Muscle of leg (tissue), 11 donors: ENCODE results near the gene NAALADL1. TPM values are rescaled to one million over a fixed set of nuclear protein-coding genes. Genes with fewer than 3 reads are reported as not detected.

Experiments
- DNase-seq: peaks from one replicate; pipeline ENCODE4 v3.0.0; 2013
- H3K27ac ChIP-seq: one replicate; pipeline ENCODE4 v1.5.1; 2013; ENCODE audit warnings: mild to moderate bottlenecking, low read length, control low read depth
- H3K27me3 ChIP-seq: one replicate; pipeline ENCODE4 v1.6.1; 2013; ENCODE audit warnings: low read length; ENCODE audit not compliant: control insufficient read depth, insufficient read depth
- H3K36me3 ChIP-seq: one replicate; pipeline ENCODE4 v1.6.1; 2013; ENCODE audit warnings: low read length; ENCODE audit not compliant: control insufficient read depth, insufficient read depth
- H3K4me1 ChIP-seq: one replicate; pipeline ENCODE4 v1.6.1; 2013; ENCODE audit warnings: low read length; ENCODE audit not compliant: control insufficient read depth, insufficient read depth
- H3K4me3 ChIP-seq: one replicate; pipeline ENCODE4 v1.5.1; 2013; ENCODE audit warnings: low read length, control low read depth
- H3K9me3 ChIP-seq: replicated peaks from 2 replicates; pipeline ENCODE4 v1.6.1; 2013; ENCODE audit warnings: low read depth, low read length; ENCODE audit not compliant: control insufficient read depth
- WGBS: methylation state at CpG from one replicate; pipeline ENCODE4 v1.1.5; 2013; ENCODE audit warnings: missing lambda C conversion rate; ENCODE audit not compliant: insufficient coverage; 5-methylcytosine and 5-hydroxymethylcytosine counted together
- polyA plus RNA-seq, 8 donors: library from polyadenylated mRNA; unstranded; fragments of 120-200 nt; gene quantifications; one replicate each; pipeline versions ENCODE4 v1.2.1 to v1.2.3, GENCODE V29; 2013; ENCODE audit warnings: inconsistent platforms in 1 of 8, low replicate concordance in 1 of 8; ENCODE audit not compliant: insufficient read length in 8 of 8, insufficient read depth in 1 of 8
- total RNA-seq: library from RNA; stranded (reverse); fragments of 120-200 nt; gene quantifications from one replicate; pipeline ENCODE4 v1.2.4, GENCODE V29; 2013

NAALADL1 gene
- total and polyA plus RNA-seq, 9 donors = 6.2 to 14.0 (median 10.7) TPM

DNA sequence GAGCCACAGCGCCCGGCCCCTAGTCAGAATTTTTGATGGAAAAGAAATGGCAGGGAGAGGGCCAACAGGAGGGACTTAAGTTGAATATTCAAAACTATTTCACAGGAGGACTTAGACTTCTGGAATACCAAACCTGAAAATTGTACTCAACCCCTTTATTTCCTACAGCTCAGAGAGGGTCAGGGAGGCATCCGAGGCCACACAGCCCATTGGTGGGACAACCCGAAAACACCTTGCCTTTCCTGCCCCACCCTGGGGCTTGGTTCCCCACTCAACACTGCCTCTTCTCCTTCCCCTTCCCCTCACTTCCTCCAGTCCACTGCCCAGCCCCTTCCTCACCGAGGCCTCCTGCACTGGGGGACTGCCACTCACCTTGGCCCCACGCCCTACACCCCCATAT lies 1.4 kb downstream of the NAALADL1 start:
- Histone ChIP-seq H3K27me3 (peaks cover 2% of the 10 kb centered on the region), H3K4me3 (no peak overlapping the region), H3K27ac (no peak overlapping the region), H3K36me3 (no peaks in the 10 kb centered on the region), H3K4me1 (no peaks in the 10 kb centered on the region), H3K9me3 (no peaks in the 10 kb centered on the region)
- WGBS = 82% methylated on average over 3 of the region's 6 CpGs
- DNase-seq = no peak

DNA sequence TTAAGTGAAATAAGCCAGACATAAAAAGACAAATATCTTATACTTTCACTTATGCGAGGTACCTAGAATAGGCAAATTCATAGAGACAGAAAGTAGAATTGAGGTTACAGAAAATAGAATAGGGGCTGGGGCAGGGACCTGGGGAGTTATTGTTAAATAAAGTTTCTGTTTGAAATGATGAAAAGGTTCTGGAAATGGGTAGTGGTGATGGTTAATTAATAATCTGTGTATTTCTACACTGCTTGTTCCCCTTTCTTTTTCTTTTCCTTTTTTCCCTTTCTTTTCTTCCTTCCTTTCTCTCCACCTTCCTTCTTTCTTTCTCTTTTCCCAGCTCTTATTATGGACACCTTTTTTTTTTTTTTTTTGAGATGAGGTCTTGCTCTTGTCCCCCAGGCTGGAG lies 2.8 kb downstream of the NAALADL1 start:
- no CpG with 5 or more reads among the region's 1 CpG for WGBS
- Histone ChIP-seq H3K27me3 (peaks cover 2% of the 10 kb centered on the region), H3K4me1 (no peaks in the 10 kb centered on the region), H3K4me3 (no peak overlapping the region), H3K9me3 (no peaks in the 10 kb centered on the region), H3K27ac (no peak overlapping the region), H3K36me3 (no peaks in the 10 kb centered on the region)
- no peak for DNase-seq

DNA sequence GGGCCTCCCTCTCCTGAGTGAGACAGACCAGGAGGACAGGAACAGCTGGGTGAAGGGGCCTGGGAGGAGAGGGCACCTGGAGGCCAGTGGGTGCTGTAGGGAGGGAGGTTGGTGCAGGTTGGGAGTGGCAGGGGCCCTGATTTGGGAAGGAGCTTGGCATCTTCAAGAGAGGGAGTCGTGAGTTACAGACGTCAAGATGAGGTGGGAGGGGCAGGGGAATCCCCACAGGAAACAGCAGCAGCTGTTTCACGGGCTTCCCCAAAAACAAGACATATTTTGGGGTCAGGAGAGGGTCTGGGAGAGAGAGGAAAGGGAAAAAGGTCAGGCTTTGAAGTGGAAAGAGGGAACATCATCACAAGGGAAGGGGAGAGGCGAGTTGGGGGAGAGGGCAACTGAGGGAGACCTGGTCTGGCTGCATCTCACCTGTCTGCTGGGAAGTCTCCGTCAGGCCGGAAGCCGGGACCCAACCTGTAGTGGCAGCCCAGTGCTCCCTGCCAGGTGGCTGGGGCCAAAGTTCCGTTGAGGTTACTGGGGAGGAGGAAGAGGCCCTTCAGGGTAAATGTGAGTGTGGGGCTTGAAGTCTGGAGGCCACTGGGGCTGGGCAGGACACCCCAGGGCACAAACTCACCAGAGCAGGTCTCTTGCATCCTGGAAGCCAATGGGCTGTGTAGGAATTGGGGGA lies 4.4 kb downstream of the NAALADL1 start:
- H3K27ac ChIP-seq = no peak overlapping the region
- H3K27me3 ChIP-seq = peaks cover 2% of the 10 kb centered on the region
- H3K4me3 ChIP-seq = no peak overlapping the region
- DNase-seq = no peak
- 35% methylated on average over 8 of the region's 8 CpGs for WGBS
- no peaks in the 10 kb centered on the region for H3K36me3 ChIP-seq
- H3K9me3 ChIP-seq = no peaks in the 10 kb centered on the region
- H3K4me1 ChIP-seq = no peaks in the 10 kb centered on the region

DNA sequence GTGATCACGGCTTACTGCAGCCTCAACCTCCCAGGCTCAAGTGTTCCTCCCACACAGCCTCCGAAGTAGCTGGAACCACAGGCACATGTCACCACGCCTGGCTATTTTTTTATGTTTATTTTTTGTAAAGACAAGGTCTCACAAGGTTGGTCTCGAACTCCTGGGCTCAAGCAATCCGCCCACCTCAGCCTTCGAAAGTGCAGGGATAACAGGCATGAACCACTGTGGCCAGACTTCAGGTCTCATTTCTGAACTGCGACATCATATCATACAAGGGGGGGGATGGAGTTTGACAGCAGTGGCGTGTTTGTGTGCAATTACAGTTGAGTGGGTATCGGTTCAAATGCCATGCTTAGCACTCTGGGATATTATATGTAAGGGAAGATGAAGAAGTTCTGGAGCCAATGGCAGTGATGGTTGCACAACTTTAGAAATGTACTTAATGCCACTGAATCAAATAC lies 6.9 kb downstream of the NAALADL1 start:
- H3K4me1 ChIP-seq = peaks cover 13% of the 10 kb centered on the region
- H3K4me3 ChIP-seq = no peak overlapping the region
- no peak overlapping the region for H3K27ac ChIP-seq
- WGBS = 85% methylated on average over 4 of the region's 9 CpGs
- H3K9me3 ChIP-seq = no peaks in the 10 kb centered on the region
- DNase-seq = no peak
- H3K36me3 ChIP-seq = peaks cover 2% of the 10 kb centered on the region
- H3K27me3 ChIP-seq = peaks cover 6% of the 10 kb centered on the region

DNA sequence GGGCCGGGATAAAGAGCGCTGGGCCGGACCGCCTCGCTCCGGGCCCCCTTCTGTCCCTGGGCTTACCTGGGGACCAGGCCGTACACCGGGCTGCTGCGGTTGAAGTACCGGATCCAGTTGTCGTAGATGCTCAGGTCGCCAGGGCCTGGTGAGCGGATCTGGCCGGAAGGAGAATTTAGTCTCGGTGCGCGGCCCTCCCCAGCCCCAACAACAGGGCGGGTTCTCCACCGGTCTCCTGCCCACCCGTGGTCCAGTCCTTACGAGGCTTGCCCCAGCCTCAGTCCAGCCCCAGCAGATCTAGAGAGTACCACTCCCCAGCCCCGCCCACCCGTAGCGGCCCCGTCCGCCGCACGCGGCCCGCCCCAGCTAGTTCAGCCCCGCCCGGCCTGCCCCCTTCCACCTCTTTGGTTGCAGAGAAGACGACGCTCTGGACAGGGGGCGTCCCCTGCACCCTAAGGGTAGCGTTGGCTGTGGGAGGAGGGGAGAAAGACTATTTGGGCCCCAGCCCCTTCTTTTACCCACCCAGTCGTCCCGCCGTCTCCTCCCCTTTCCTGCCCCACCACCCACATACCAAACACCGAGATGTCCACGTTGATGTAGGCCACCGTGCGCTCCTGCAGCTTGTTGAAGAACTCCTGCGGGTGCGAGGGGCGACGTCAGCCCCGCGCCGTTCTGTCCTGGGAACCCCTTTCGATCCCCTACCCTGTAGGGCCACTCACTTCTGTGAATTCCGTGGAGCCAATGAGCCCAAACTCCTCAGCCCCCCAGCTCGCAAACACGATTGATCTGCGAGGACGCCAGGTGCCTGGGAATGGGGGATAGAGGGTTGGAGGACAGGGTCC lies 10.6 kb downstream of the NAALADL1 start:
- Histone ChIP-seq H3K4me3 (peak overlapping the region; percentile 38), H3K4me1 (peaks cover 30% of the 10 kb centered on the region), H3K27ac (peak overlapping the region; percentile 2), H3K9me3 (no peaks in the 10 kb centered on the region), H3K27me3 (peaks cover 4% of the 10 kb centered on the region), H3K36me3 (peaks cover 35% of the 10 kb centered on the region)
- DNase-seq = peak; percentile 42
- 4% methylated on average over 38 of the region's 56 CpGs for WGBS

DNA sequence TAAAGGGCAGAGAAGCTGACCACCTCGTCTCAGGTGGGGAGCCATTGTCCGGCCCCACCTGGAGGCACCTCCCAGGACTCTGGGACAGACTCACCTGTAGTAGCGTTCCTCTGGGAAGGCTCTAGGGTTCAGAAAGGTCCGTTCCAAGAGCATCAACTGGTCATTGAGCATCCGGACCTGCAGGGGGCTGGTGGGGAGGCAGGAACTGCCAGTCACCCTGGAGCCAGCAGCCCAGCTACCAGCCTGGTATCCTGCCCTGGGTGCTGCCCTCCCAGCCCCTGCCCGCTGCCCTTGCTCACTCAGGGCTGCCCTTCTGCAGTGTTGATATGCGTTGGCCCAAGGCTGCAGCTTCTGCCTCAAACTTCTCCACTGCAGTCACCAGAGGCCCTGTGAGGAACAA lies 12.6 kb downstream of the NAALADL1 start:
- no peak for DNase-seq
- Histone ChIP-seq H3K27me3 (peaks cover 4% of the 10 kb centered on the region), H3K27ac (no peak overlapping the region), H3K4me1 (peaks cover 38% of the 10 kb centered on the region), H3K36me3 (peaks cover 35% of the 10 kb centered on the region), H3K9me3 (no peaks in the 10 kb centered on the region), H3K4me3 (no peak overlapping the region)
- WGBS = 80% methylated on average over 7 of the region's 7 CpGs

DNA sequence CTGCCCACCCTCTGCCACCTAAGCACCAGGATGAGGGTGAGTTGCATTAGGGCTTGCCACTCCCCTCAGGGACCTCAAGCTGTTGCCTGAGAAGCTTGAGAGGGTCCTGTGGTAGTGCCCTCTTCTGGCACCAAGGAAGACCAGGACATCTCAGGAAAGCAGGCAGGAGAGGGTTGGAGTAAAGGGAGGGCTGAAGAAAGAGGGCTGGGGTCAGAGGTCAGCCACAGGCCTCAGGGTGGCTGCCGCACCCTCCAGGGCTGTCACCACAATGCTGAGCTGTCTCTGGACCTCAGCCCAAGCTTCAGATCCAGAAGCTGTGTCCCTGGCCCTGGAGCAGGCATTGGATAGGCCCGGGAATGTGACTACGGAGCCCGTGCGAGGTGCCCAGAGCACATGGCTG lies 13.3 kb downstream of the NAALADL1 start:
- WGBS = 86% methylated on average over 5 of the region's 5 CpGs
- H3K27me3 ChIP-seq = peaks cover 4% of the 10 kb centered on the region
- H3K4me1 ChIP-seq = peaks cover 44% of the 10 kb centered on the region
- no peaks in the 10 kb centered on the region for H3K9me3 ChIP-seq
- H3K4me3 ChIP-seq = no peak overlapping the region
- peaks cover 35% of the 10 kb centered on the region for H3K36me3 ChIP-seq
- no peak for DNase-seq
- no peak overlapping the region for H3K27ac ChIP-seq

DNA sequence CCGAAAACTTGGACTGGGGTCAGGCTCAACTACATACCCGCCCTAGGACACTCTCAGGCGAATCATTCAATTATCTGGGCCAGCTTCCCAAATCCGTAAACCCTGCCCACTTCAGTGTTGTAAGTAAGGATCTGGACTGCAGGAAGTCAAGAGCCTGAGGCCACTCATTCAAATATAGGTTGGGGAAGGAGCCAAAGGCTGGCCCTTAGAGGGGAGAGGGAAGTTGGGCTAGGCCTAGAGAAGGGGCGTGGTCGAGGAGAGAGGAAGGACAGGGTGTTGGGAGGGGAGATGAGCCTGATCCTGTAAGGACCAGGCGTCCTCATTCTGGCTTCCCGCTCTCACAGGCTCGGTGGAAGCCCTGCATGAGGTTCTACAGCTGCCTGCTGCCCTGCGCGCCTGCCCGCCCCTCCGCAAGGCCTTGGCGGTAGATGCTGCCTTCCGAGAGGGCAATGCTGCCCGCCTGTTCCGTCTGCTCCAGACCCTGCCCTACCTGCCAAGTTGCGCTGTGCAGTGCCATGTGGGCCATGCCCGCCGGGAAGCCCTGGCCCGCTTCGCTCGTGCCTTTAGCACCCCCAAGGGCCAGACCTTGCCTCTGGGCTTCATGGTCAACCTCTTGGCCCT lies 14.4 kb downstream of the NAALADL1 start:
- Histone ChIP-seq H3K27me3 (peaks cover 4% of the 10 kb centered on the region), H3K4me1 (peaks cover 44% of the 10 kb centered on the region), H3K4me3 (no peak overlapping the region), H3K27ac (peak overlapping the region; percentile 32), H3K36me3 (peaks cover 40% of the 10 kb centered on the region), H3K9me3 (no peaks in the 10 kb centered on the region)
- WGBS = 84% methylated on average over 18 of the region's 23 CpGs
- peak; percentile 90 for DNase-seq

DNA sequence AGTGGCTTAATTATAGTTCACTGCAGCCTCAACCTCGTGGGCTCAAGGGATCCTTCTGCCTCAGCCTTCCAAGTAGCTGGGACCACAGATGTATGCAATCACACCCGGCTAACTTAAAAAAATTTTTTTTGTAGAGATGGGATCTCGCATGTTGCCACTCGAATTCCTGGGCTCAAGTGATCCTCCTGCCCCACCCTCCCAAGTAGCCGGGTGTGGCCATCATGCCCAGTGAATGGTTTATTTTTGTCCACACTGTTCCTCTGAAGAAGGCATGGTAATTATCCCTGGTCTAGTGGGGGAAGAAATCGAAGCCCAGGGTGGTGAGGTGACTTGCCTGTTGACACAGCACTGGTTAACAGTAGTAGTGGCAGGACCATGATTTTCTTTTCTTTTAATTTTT lies 15.5 kb downstream of the NAALADL1 start:
- peaks cover 39% of the 10 kb centered on the region for H3K4me1 ChIP-seq
- WGBS = 80% methylated on average over 1 of the region's 6 CpGs

More for the DNA sequence above, 15.5 kb downstream of the NAALADL1 start:
- no peak overlapping the region for H3K4me3 ChIP-seq
- H3K27ac ChIP-seq = no peak overlapping the region
- H3K9me3 ChIP-seq = no peaks in the 10 kb centered on the region
- H3K36me3 ChIP-seq = peaks cover 49% of the 10 kb centered on the region
- no peak for DNase-seq
- no peaks in the 10 kb centered on the region for H3K27me3 ChIP-seq
